ENCODE results near the gene NRP2. TPM values are rescaled to one million over a fixed set of nuclear protein-coding genes. Genes with fewer than 3 reads are reported as not detected.
A peak's percentile ranks its signal among the peaks of the same experiment; 100 is the strongest.

The NRP2 gene
- total and polyA plus RNA-seq, 2 of the 13 experiments (the other 11 are each of a cell fraction or from before 2014, with no cell fraction given): 0.65 to 1.4 TPM

- peak; percentile 76 for DNase-seq (ENCODE audit: low spot score)
- 0% methylated on average over 3 of the region's 3 CpGs for WGBS (ENCODE audit: low lambda C conversion rate)
- FAIRE-seq: peak; percentile 60
- Histone ChIP-seq H3K9me3 (ENCODE audit: low read length) (no peaks in the 10 kb centered on the region), H3K27ac (ENCODE audit: extremely low read length, insufficient read depth, low read length) (no peak overlapping the region), H3K27me3 (ENCODE audit: control insufficient read depth in 1 of 2, insufficient read depth in 2 of 2, low read length in 2 of 2) (peaks cover 8 to 41% of the 10 kb centered on the region in 2 experiments), H3K9ac (ENCODE audit: insufficient read depth, low read depth, low read length) (no peak overlapping the region), H3K4me2 (ENCODE audit: low read depth, low read length) (no peak overlapping the region), H2AFZ (ENCODE audit: low read length) (no peak overlapping the region), H3K36me3 (replicated peaks in 1 of 2; ENCODE audit: control insufficient read depth in 1 of 2, insufficient read depth in 2 of 2, low read length in 2 of 2) (no peaks in the 10 kb centered on the region), H4K20me1 (ENCODE audit: insufficient read depth, low read length) (no peaks in the 10 kb centered on the region), H3K4me1 (ENCODE audit: insufficient read depth, low read length) (peaks cover 12% of the 10 kb centered on the region), H3K79me2 (ENCODE audit: insufficient read depth, low read length) (no peaks in the 10 kb centered on the region), H3K4me3 (replicated peaks in 1 of 3; ENCODE audit: insufficient read depth in 1 of 3, low read depth in 2 of 3, low read length in 3 of 3) (no peak overlapping the region)
- ChIA-PET CTCF (ENCODE audit: low intra/inter-chr PET ratio, low total read pairs) (interaction anchor here (0.6 kb wide), 1 partner anchor 1420 kb away, joined by 4 read pairs; no protein-coding TSS in a partner anchor), POLR2A (no interaction called here)
- BruUV-seq (replicated peaks): no TSS peak
- peak; percentile 78 for ATAC-seq
- intact Hi-C loops (cut with micrococcal nuclease; ENCODE audit: unreplicated experiment): loop anchor here (10.0 kb wide), 1 partner anchor 1535 kb away; no protein-coding TSS in a partner anchor
- in situ Hi-C loops (cut with HindIII; ENCODE audit: extremely low pct_ligation_motif_present, low pct_unique_long_range_greater_than_20kb): no loop called here
- TF ChIP-seq SOX6 (IDR thresholded peaks at IDR 0.05): no peak
- TF ChIP-seq SOX6 (CRISPR knock-in tag; IDR thresholded peaks at IDR 0.05): 0 out of 2 replicates have a peak, but pooled peaks have one; percentile 15
- no peak for TF ChIP-seq ZNF501 (CRISPR knock-in tag; IDR thresholded peaks at IDR 0.05)
- TF ChIP-seq EZH2 (conservative IDR thresholded peaks at IDR 0.05; ENCODE audit: low read depth, low read length): peak; percentile 78; the same call in 1 of the 2 replicates
- TF ChIP-seq RAD21 (CRISPR knock-in tag; IDR thresholded peaks at IDR 0.05): peak; percentile 28; the same call in 1 of the 2 replicates
- peak; percentile 27 for TF ChIP-seq TEAD3 (CRISPR knock-in tag; optimal IDR thresholded peaks at IDR 0.05; ENCODE audit: borderline replicate concordance)
- TF ChIP-seq XRCC5 (optimal IDR thresholded peaks at IDR 0.05; ENCODE audit: low read length): peak; percentile 68
- TF ChIP-seq HOXA3 (CRISPR knock-in tag; IDR thresholded peaks at IDR 0.05): peak; percentile 10; the same call in 1 of the 2 replicates
- TF ChIP-seq ZFP41 (CRISPR knock-in tag; IDR thresholded peaks at IDR 0.05; ENCODE audit: borderline replicate concordance): no peak
- 0 out of 2 replicates have a peak, but pooled peaks have one; percentile 28 for TF ChIP-seq KDM2A (CRISPR knock-in tag; IDR thresholded peaks at IDR 0.05; ENCODE audit: borderline replicate concordance, low read depth)
- TF ChIP-seq ZNF10 (CRISPR knock-in tag; IDR thresholded peaks at IDR 0.05; ENCODE audit: borderline replicate concordance, low read depth): no peak
- TF ChIP-seq, protein P1, sequence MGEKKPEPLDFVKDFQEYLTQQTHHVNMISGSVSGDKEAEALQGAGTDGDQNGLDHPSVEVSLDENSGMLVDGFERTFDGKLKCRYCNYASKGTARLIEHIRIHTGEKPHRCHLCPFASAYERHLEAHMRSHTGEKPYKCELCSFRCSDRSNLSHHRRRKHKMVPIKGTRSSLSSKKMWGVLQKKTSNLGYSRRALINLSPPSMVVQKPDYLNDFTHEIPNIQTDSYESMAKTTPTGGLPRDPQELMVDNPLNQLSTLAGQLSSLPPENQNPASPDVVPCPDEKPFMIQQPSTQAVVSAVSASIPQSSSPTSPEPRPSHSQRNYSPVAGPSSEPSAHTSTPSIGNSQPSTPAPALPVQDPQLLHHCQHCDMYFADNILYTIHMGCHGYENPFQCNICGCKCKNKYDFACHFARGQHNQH (CRISPR knock-in tag; IDR thresholded peaks at IDR 0.05): 0 out of 2 replicates have a peak, but pooled peaks have one; percentile 43
- TF ChIP-seq ZNF574 (CRISPR knock-in tag; IDR thresholded peaks at IDR 0.05): peak; percentile 50; the same call in 1 of the 2 replicates
- TF ChIP-seq FOSL2 (CRISPR knock-in tag; IDR thresholded peaks at IDR 0.05): 0 out of 2 replicates have a peak, but pooled peaks have one; percentile 19
- TF ChIP-seq ZFX (CRISPR knock-in tag; IDR thresholded peaks at IDR 0.05; ENCODE audit: low read depth): peak; percentile 64; the same call in 1 of the 2 replicates
- TF ChIP-seq KMT2A (CRISPR knock-in tag; IDR thresholded peaks at IDR 0.05): 0 out of 2 replicates have a peak, but pooled peaks have one; percentile 29
- TF ChIP-seq, protein P2, sequence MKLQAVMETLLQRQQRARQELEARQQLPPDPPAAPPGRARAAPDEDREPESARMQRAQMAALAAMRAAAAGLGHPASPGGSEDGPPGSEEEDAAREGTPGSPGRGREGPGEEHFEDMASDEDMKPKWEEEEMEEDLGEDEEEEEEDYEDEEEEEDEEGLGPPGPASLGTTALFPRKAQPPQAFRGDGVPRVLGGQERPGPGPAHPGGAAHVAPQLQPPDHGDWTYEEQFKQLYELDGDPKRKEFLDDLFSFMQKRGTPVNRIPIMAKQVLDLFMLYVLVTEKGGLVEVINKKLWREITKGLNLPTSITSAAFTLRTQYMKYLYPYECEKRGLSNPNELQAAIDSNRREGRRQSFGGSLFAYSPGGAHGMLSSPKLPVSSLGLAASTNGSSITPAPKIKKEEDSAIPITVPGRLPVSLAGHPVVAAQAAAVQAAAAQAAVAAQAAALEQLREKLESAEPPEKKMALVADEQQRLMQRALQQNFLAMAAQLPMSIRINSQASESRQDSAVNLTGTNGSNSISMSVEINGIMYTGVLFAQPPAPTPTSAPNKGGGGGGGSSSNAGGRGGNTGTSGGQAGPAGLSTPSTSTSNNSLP (IDR thresholded peaks at IDR 0.05; ENCODE audit: low read depth, low read length): peak; percentile 87
- TF ChIP-seq SIX1 (CRISPR knock-in tag; IDR thresholded peaks at IDR 0.05; ENCODE audit: borderline replicate concordance): peak; percentile 92
- peak; percentile 55 for TF ChIP-seq ZFY (CRISPR knock-in tag; IDR thresholded peaks at IDR 0.05)
These were observed 2.2 kb upstream of the NRP2 start for GRCh38 chr2:205680067-205680466.
